Measurements from ENCODE around the gene RBP5.

- TF ChIP-seq POLR2A (IDR thresholded peaks at IDR 0.05; ENCODE audit: low read length), result no peak
- no peak for TF ChIP-seq GATA1 (IDR thresholded peaks at IDR 0.05; ENCODE audit: low read depth, low read length)
Observed at GRCh38 chr12:7128681-7129286, at the start of gene RBP5.

All from erythroblast (primary cell).